ENCODE results near the gene LRRC9.

LRRC9 gene

GRCh38 chr14:60102389-60102788 is 182.4 kb downstream of the LRRC9 start:
- H3K4me3 ChIP-seq (ENCODE audit: low read depth, low read length) = no peak overlapping the region
- no peak for DNase-seq (ENCODE audit: low read depth)
- TF ChIP-seq MYC (IDR thresholded peaks at IDR 0.05; ENCODE audit: low read depth, low read length) (no peak), CTCF (IDR thresholded peaks at IDR 0.05; ENCODE audit: low read depth, low read length) (no peak), POLR2A (IDR thresholded peaks at IDR 0.05; ENCODE audit: extremely low read depth, insufficient read length) (no peak)
- TF ChIP-seq, protein P1, sequence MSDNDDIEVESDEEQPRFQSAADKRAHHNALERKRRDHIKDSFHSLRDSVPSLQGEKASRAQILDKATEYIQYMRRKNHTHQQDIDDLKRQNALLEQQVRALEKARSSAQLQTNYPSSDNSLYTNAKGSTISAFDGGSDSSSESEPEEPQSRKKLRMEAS (IDR thresholded peaks at IDR 0.05; ENCODE audit: low read depth, low read length) = no peak

DNA sequence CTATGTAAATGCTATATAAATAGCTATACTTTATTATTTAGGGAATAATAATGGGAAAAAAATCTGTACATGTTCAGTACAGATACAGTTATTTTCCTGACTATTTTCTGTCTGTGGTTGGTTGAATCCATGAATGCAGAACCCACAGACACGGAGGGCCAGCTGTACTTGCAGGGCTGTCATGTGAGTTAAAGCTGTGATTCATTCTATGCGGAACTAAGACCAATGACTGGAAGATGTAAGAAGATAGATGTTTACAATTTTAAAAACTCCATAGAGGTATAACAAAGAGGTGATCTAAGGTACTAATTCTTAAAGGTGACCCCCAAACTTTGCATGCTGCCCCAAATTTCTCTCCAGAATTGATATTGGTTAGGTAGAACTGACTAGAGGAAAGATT is 186.4 kb downstream of the LRRC9 start:
- no peak for DNase-seq (ENCODE audit: low read depth)
- TF ChIP-seq, protein P1 (IDR thresholded peaks at IDR 0.05; ENCODE audit: low read depth, low read length) = no peak
- TF ChIP-seq POLR2A (IDR thresholded peaks at IDR 0.05; ENCODE audit: extremely low read depth, insufficient read length) = no peak
- TF ChIP-seq MYC (IDR thresholded peaks at IDR 0.05; ENCODE audit: low read depth, low read length) = no peak
- no peak for TF ChIP-seq CTCF (IDR thresholded peaks at IDR 0.05; ENCODE audit: low read depth, low read length)
- no peak overlapping the region for H3K4me3 ChIP-seq (ENCODE audit: low read depth, low read length)

- no peak for DNase-seq (ENCODE audit: low read depth)
- no peak overlapping the region for H3K4me3 ChIP-seq (ENCODE audit: low read depth, low read length)
- no peak for TF ChIP-seq CTCF (IDR thresholded peaks at IDR 0.05; ENCODE audit: low read depth, low read length)
- no peak for TF ChIP-seq POLR2A (IDR thresholded peaks at IDR 0.05; ENCODE audit: extremely low read depth, insufficient read length)
- no peak for TF ChIP-seq MYC (IDR thresholded peaks at IDR 0.05; ENCODE audit: low read depth, low read length)
- TF ChIP-seq, protein P1 (IDR thresholded peaks at IDR 0.05; ENCODE audit: low read depth, low read length) = no peak
Observed at GRCh38 chr14:60107477-60107876, 187.5 kb downstream of the LRRC9 start.

GRCh38 chr14:60111732-60112131 is 191.8 kb downstream of the LRRC9 start:
- TF ChIP-seq CTCF (IDR thresholded peaks at IDR 0.05; ENCODE audit: low read depth, low read length) (no peak), POLR2A (IDR thresholded peaks at IDR 0.05; ENCODE audit: extremely low read depth, insufficient read length) (no peak), MYC (IDR thresholded peaks at IDR 0.05; ENCODE audit: low read depth, low read length) (no peak)
- TF ChIP-seq, protein P1 (IDR thresholded peaks at IDR 0.05; ENCODE audit: low read depth, low read length) = no peak
- H3K4me3 ChIP-seq (ENCODE audit: low read depth, low read length) = no peak overlapping the region
- no peak for DNase-seq (ENCODE audit: low read depth)

Data from NB4 (cell line).